ENCODE measurements around the gene LRRN4.

Gene LRRN4

DNA sequence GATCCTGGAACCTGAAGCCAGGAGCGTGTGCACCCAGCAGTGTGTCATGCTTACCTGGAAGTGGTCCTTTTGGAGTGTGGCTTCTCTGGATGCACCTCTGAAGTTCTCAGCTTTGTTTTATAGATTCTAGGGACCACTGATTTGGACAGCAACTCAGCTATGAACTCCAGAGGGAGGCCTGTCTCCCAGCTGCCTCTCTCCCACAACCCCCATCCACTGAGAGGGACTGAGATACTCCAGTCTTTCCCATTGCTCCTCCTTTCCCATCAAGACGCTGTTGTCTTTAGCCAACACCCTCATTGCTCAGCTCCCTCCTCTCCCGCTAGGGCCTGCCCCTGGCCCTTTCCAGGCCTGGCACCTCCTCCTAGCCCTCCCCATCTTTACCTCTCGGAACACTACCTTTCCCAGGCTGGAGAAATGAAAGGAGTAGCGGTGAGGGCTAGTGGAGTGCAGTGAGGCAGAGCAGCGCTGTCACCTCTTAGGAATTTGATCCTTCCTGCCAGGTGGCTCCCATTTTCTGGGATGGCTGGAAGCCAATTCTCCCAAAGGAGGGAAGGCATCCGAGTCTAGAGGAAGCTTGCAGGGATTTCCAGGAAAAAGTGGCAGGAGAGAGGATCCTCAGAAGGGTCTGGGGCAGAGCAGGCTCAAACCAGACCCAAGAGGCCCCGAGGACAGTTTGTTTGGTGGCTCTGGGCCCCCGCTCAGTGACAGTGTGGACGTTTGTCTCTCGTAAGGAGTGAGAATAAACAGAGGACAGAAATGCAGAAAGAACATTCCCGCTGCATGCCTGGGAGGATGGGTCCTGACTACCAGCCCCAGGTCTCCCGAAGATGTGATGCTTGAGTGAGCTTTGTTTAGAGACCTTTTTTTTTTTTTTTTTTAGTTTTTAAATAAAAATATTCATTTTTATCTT lies at the start of gene LRRN4:
Gene LRRN4 (minus strand): TSS at position 285 of the 913 bp plus-strand sequence. CDS start 1,261 bp downstream, outside the sequence.
- Histone ChIP-seq H3K4me3 (ENCODE audit: low read length, poor library complexity, severe bottlenecking) (no peak within 1 kb of the TSS), H4K20me1 (ENCODE audit: insufficient read depth, low read length, poor library complexity, severe bottlenecking) (no peaks in the 10 kb centered on the region), H3K9me3 (ENCODE audit: insufficient read depth, low read depth, low read length) (no peaks in the 10 kb centered on the region), H3K4me2 (ENCODE audit: low read depth, low read length, poor library complexity, severe bottlenecking) (no peak within 1 kb of the TSS), H3K4me1 (ENCODE audit: insufficient read depth, low read length, poor library complexity, severe bottlenecking) (peaks cover 4% of the 10 kb centered on the region), H3K9ac (ENCODE audit: low read depth, low read length, poor library complexity, severe bottlenecking) (no peak within 1 kb of the TSS), H2AFZ (ENCODE audit: low read length) (no peak within 1 kb of the TSS), H3K27me3 (ENCODE audit: insufficient read depth, low read length, poor library complexity, severe bottlenecking) (no peaks in the 10 kb centered on the region), H3K36me3 (ENCODE audit: insufficient read depth, low read length) (no peaks in the 10 kb centered on the region), H3K9me2 (replicated peaks; ENCODE audit: low read depth, low read length) (no peaks in the 10 kb centered on the region), H3K79me2 (ENCODE audit: insufficient read depth, low read length) (no peaks in the 10 kb centered on the region), H3F3A (ENCODE audit: low read depth) (no peaks in the 10 kb centered on the region)
- TF ChIP-seq EZH2phosphoT487 (IDR thresholded peaks at IDR 0.05; ENCODE audit: borderline replicate concordance): no peak
- TF ChIP-seq CTCF (conservative IDR thresholded peaks at IDR 0.05; ENCODE audit: low read length): no peak

GRCh38 chr20:6103301-6103700 lies 49.4 kb upstream of the LRRN4 start:
- Histone ChIP-seq H3K36me3 (ENCODE audit: insufficient read depth, low read length) (no peaks in the 10 kb centered on the region), H3K4me3 (ENCODE audit: low read length, poor library complexity, severe bottlenecking) (no peak overlapping the region), H3K79me2 (ENCODE audit: insufficient read depth, low read length) (no peaks in the 10 kb centered on the region), H4K20me1 (ENCODE audit: insufficient read depth, low read length, poor library complexity, severe bottlenecking) (no peaks in the 10 kb centered on the region), H3K9me2 (replicated peaks; ENCODE audit: low read depth, low read length) (no peaks in the 10 kb centered on the region), H3K9ac (ENCODE audit: low read depth, low read length, poor library complexity, severe bottlenecking) (no peak overlapping the region), H3K9me3 (ENCODE audit: insufficient read depth, low read depth, low read length) (no peaks in the 10 kb centered on the region), H3K4me2 (ENCODE audit: low read depth, low read length, poor library complexity, severe bottlenecking) (no peak overlapping the region), H3K4me1 (ENCODE audit: insufficient read depth, low read length, poor library complexity, severe bottlenecking) (no peaks in the 10 kb centered on the region), H3F3A (ENCODE audit: low read depth) (no peaks in the 10 kb centered on the region), H2AFZ (ENCODE audit: low read length) (no peak overlapping the region), H3K27me3 (ENCODE audit: insufficient read depth, low read length, poor library complexity, severe bottlenecking) (no peaks in the 10 kb centered on the region)
- no peak for TF ChIP-seq EZH2phosphoT487 (IDR thresholded peaks at IDR 0.05; ENCODE audit: borderline replicate concordance)
- TF ChIP-seq CTCF (conservative IDR thresholded peaks at IDR 0.05; ENCODE audit: low read length): no peak

- TF ChIP-seq EZH2phosphoT487 (IDR thresholded peaks at IDR 0.05; ENCODE audit: borderline replicate concordance): no peak
- TF ChIP-seq CTCF (conservative IDR thresholded peaks at IDR 0.05; ENCODE audit: low read length): no peak
- no peaks in the 10 kb centered on the region for H3K4me1 ChIP-seq (ENCODE audit: insufficient read depth, low read length, poor library complexity, severe bottlenecking)
- H3K9ac ChIP-seq (ENCODE audit: low read depth, low read length, poor library complexity, severe bottlenecking): no peak overlapping the region
- no peaks in the 10 kb centered on the region for H3K9me2 ChIP-seq (replicated peaks; ENCODE audit: low read depth, low read length)
- no peaks in the 10 kb centered on the region for H3K27me3 ChIP-seq (ENCODE audit: insufficient read depth, low read length, poor library complexity, severe bottlenecking)
- no peak overlapping the region for H3K4me2 ChIP-seq (ENCODE audit: low read depth, low read length, poor library complexity, severe bottlenecking)
- no peaks in the 10 kb centered on the region for H4K20me1 ChIP-seq (ENCODE audit: insufficient read depth, low read length, poor library complexity, severe bottlenecking)
- H3K4me3 ChIP-seq (ENCODE audit: low read length, poor library complexity, severe bottlenecking): no peak overlapping the region
- H3K36me3 ChIP-seq (ENCODE audit: insufficient read depth, low read length): no peaks in the 10 kb centered on the region
- H3K79me2 ChIP-seq (ENCODE audit: insufficient read depth, low read length): no peaks in the 10 kb centered on the region
- no peaks in the 10 kb centered on the region for H3K9me3 ChIP-seq (ENCODE audit: insufficient read depth, low read depth, low read length)
- no peaks in the 10 kb centered on the region for H3F3A ChIP-seq (ENCODE audit: low read depth)
- no peak overlapping the region for H2AFZ ChIP-seq (ENCODE audit: low read length)
Measured at GRCh38 chr20:6101346-6101745, 47.5 kb upstream of the LRRN4 start.
